PC-9 (cell line): ENCODE data around the gene QRICH2. TPM values are rescaled to one million over a fixed set of nuclear protein-coding genes. Genes with fewer than 3 reads are reported as not detected.
A peak's percentile ranks its signal among the peaks of the same experiment; 100 is the strongest.

Experiments used
- BruUV-seq: library from RNA; stranded (reverse); fragments of 400-500 nt; replicated peaks from 2 replicates; lab custom pipeline; 2021; lab: Mats Ljungman, UMichigan
- CTCF ChIA-PET: fragments of 300-600 bp; sonication (Branson Sonifier 250); formaldehyde crosslinking; loops from one replicate; lab custom pipeline; 2022; ENCODE audit warnings: antibody characterized with exemption; lab: Charles Lee
- POLR2A ChIA-PET: fragments of 300-600 bp; sonication (Branson Sonifier 250); formaldehyde crosslinking; loops from one replicate; lab custom pipeline; 2022; ENCODE audit warnings: antibody characterized with exemption; ENCODE audit not compliant: unreplicated experiment; lab: Charles Lee
- DNase-seq, 2 experiments: peaks; one replicate each; pipeline versions ENCODE4 v3.0.0 to v3.0.0-alpha.2; 2015 to 2022; ENCODE audit warnings: mixed read lengths in 1 of 2
- H2AFZ ChIP-seq: fragments of 200-600 bp; sonication (generic); 2 replicates; pipeline ENCODE4 v1.8.1; 2017; ENCODE audit warnings: antibody characterized with exemption
- H3F3A ChIP-seq: fragments of 200-600 bp; sonication (generic); 2 replicates; pipeline ENCODE4 v1.8.1; 2017; ENCODE audit warnings: antibody characterized with exemption, mild to moderate bottlenecking, low read depth; ENCODE audit not compliant: insufficient read depth
- H3K27ac ChIP-seq: fragments of 200-600 bp; sonication (generic); 2 replicates; pipeline ENCODE4 v1.6.1; 2016; ENCODE audit warnings: mixed run types
- H3K27me3 ChIP-seq: fragments of 200-600 bp; sonication (generic); 2 replicates; pipeline ENCODE4 v1.6.1; 2016; ENCODE audit warnings: low read depth, mixed run types; ENCODE audit not compliant: insufficient read depth
- H3K36me3 ChIP-seq: fragments of 200-600 bp; sonication (generic); 2 replicates; pipeline ENCODE4 v1.6.1; 2016; ENCODE audit warnings: low read depth, mixed run types
- H3K4me1 ChIP-seq: fragments of 200-600 bp; sonication (generic); replicated peaks from 2 replicates; pipeline ENCODE4 v1.6.1; 2016; ENCODE audit warnings: mixed run types; ENCODE audit not compliant: insufficient read depth
- H3K4me2 ChIP-seq: fragments of 200-600 bp; sonication (generic); 2 replicates; pipeline ENCODE4 v1.6.1; 2017; ENCODE audit warnings: mixed run types
- H3K4me3 ChIP-seq: fragments of 200-600 bp; sonication (generic); 2 replicates; pipeline ENCODE4 v1.6.1; 2016; ENCODE audit warnings: mixed run types
- H3K79me2 ChIP-seq: fragments of 200-600 bp; sonication (generic); 2 replicates; pipeline ENCODE4 v1.6.1; 2017; ENCODE audit warnings: low read depth, mixed run types
- H3K9me2 ChIP-seq: fragments of 200-600 bp; sonication (generic); 2 replicates; pipeline ENCODE4 v1.8.1; 2017; ENCODE audit warnings: mild to moderate bottlenecking; ENCODE audit not compliant: insufficient read depth
- H3K9me3 ChIP-seq: fragments of 200-600 bp; sonication (generic); 2 replicates; pipeline ENCODE4 v1.8.1; 2016; ENCODE audit warnings: low read depth; ENCODE audit not compliant: insufficient read depth
- H4K20me1 ChIP-seq: fragments of 200-600 bp; sonication (generic); 2 replicates; pipeline ENCODE4 v1.8.1; 2017; ENCODE audit not compliant: insufficient read depth
- EZH2 ChIP-seq: fragments of 200-600 bp; sonication (generic); IDR thresholded peaks from 2 replicates; pipeline ENCODE4 v1.8.0; 2017; ENCODE audit warnings: antibody characterized with exemption, low read depth
- intact Hi-C: fragments of 100-400 bp; cut with micrococcal nuclease; formaldehyde crosslinking; loops from one replicate; pipeline ENCODE4 v1.10.0; 2022; ENCODE audit not compliant: unreplicated experiment
- total RNA-seq: library from RNA; stranded (reverse); gene quantifications from 2 replicates; pipeline ENCODE4 v1.2.3, GENCODE V29; 2021
- TF ChIP-seq, protein P1 (sequence below): fragments of 200-600 bp; sonication (generic); conservative IDR thresholded peaks from 2 replicates; pipeline ENCODE4 v1.6.1; 2017; ENCODE audit warnings: mixed run types, antibody characterized with exemption, mild to moderate bottlenecking, moderate library complexity

Gene QRICH2
- total RNA-seq, 1 experiment from 2014 or later, result 3.3 TPM

DNA sequence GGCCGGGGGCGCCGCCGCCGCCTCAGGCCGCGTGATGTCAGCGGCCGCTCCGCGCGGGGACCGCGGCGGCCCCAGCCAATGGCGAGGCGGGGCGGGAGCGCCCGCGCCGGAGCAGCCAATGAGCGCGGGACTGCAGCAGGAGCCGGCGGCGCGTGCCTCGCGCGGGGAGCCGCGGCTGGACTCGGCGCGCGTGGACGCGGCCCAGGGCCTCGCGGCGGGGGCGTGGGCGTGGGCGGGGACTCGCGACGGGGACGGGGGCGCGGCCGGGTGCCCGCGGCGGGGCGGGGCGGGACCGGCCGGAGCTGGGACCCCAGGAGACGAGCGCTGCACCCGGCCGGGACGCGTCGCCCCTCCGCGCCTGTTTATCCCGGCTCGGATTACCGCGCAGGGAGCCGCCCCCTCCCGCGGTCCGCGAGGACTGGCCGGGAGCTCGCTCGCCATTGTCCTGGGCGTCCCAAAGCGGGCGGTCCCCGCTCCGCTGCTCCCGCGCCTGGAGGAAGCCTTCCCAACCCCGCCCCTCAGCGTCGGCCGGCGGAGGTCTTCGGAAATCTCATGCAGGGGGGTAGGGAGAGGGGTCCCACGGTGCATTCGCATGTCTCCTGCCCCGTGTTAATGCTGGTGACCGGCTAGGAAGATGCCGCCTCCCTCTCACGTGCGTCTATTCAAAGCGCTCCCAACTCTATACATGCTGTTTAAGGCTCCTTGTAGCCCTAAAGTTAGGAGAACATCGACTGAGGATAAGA, 67.4 kb downstream of the QRICH2 start, which contains the start of gene RNF157:
Gene RNF157 (minus strand): TSS at position 33 of the 743 bp plus-strand sequence. CDS start 253 bp downstream, outside the sequence.
- intact Hi-C loops, result no loop called here
- Histone ChIP-seq H3K36me3 (no peaks in the 10 kb centered on the region), H3K9me2 (no peaks in the 10 kb centered on the region), H3K4me1 (peaks cover 12% of the 10 kb centered on the region), H3K4me2 (peak within 1 kb of the TSS; percentile 80), H3K79me2 (no peaks in the 10 kb centered on the region), H3K9me3 (no peaks in the 10 kb centered on the region), H3F3A (peaks cover 12% of the 10 kb centered on the region), H3K27me3 (no peaks in the 10 kb centered on the region), H3K4me3 (peak within 1 kb of the TSS; percentile 85), H3K27ac (no peak within 1 kb of the TSS), H4K20me1 (no peaks in the 10 kb centered on the region), H2AFZ (peak within 1 kb of the TSS; percentile 90)
- POLR2A ChIA-PET, result interaction anchor here (0.7 kb wide), 1 partner anchor 461 kb away, joined by 3 read pairs; no protein-coding TSS in a partner anchor
- CTCF ChIA-PET, result interaction anchor here (0.6 kb wide), 1 partner anchor 39 kb away, joined by 18 read pairs; no protein-coding TSS in a partner anchor
- BruUV-seq, result no TSS peak
- TF ChIP-seq, protein P1, sequence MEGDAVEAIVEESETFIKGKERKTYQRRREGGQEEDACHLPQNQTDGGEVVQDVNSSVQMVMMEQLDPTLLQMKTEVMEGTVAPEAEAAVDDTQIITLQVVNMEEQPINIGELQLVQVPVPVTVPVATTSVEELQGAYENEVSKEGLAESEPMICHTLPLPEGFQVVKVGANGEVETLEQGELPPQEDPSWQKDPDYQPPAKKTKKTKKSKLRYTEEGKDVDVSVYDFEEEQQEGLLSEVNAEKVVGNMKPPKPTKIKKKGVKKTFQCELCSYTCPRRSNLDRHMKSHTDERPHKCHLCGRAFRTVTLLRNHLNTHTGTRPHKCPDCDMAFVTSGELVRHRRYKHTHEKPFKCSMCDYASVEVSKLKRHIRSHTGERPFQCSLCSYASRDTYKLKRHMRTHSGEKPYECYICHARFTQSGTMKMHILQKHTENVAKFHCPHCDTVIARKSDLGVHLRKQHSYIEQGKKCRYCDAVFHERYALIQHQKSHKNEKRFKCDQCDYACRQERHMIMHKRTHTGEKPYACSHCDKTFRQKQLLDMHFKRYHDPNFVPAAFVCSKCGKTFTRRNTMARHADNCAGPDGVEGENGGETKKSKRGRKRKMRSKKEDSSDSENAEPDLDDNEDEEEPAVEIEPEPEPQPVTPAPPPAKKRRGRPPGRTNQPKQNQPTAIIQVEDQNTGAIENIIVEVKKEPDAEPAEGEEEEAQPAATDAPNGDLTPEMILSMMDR, result no peak
- TF ChIP-seq EZH2, result no peak
- peak in 1 of 2 experiments; percentile 65 for DNase-seq

DNA sequence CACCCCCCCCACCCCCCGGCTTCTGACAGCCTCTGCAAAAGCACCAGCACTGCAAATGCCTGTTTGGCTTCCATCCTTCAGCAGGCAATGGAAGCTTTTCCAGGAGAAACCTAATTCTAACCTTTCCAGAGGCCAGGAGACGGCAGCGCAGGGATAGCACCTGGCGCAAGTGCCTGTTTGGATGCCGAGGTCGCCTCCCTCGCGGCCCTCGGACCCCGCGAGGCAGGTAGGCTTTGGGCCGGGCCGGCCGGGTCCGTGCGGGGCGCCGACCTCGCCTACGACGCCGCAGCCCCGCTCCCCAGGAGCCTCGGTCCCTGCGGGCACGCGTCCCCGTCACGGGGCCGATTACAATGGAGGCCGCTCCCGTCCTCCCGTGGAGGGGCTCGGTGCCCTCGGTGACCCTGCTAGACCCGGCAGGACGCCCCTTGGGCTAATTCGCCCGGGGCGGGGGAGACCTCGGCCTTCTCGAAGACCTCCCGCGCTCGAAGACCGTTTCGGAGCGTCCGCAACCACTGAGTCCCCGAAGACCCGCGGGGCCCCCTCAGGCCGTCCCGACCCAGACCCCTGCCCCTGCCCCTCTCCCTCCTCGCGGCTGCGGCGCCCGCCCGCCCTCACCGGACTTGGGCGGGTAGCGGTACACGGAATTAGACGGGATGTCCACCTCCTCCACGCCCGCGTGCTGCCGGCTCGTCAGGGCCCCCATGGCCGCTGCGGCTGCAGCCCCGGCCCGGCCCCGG, 68.4 kb downstream of the QRICH2 start:
- POLR2A ChIA-PET, result no interaction called here
- DNase-seq, result no peak

More for the DNA sequence above, 68.4 kb downstream of the QRICH2 start:
- Histone ChIP-seq H3K27me3 (no peaks in the 10 kb centered on the region), H2AFZ (no peak overlapping the region), H3K4me2 (no peak overlapping the region), H4K20me1 (no peaks in the 10 kb centered on the region), H3K4me1 (peaks cover 12% of the 10 kb centered on the region), H3K4me3 (no peak overlapping the region), H3K9me2 (no peaks in the 10 kb centered on the region), H3K9me3 (no peaks in the 10 kb centered on the region), H3K79me2 (no peaks in the 10 kb centered on the region), H3F3A (peaks cover 9% of the 10 kb centered on the region; the same call in 1 of the 2 replicates), H3K36me3 (no peaks in the 10 kb centered on the region), H3K27ac (no peak overlapping the region)
- intact Hi-C loops, result no loop called here
- no TSS peak for BruUV-seq
- CTCF ChIA-PET, result no interaction called here
- no peak for TF ChIP-seq EZH2
- TF ChIP-seq, protein P1, result no peak
